H1 (cell line): ENCODE results near the gene ZDHHC19. TPM values are rescaled to one million over a fixed set of nuclear protein-coding genes. Genes with fewer than 3 reads are reported as not detected.
"Not testable (repeated sequence)": the region's sequence is repeated elsewhere in the genome, so short reads cannot be mapped to it uniquely, and the experiment has no call there.

ENCODE experiments used
- CTCF ChIA-PET: fragments of 300-600 bp; sonication (Branson Sonifier 250); formaldehyde crosslinking; loops from one replicate; lab custom pipeline; 2021; ENCODE audit not compliant: partially characterized antibody; lab: Charles Lee
- POLR2A ChIA-PET: fragments of 300-600 bp; sonication (Branson Sonifier 250); formaldehyde crosslinking; loops from one replicate; lab custom pipeline; 2021; ENCODE audit warnings: inconsistent platforms; ENCODE audit not compliant: partially characterized antibody; lab: Charles Lee
- DNase-seq, 2 experiments: peaks; one replicate each; pipeline versions ENCODE4 v3.0.0 to v3.0.0-alpha.2; 2010 to 2022; ENCODE audit warnings: low spot score in 2 of 2, low read depth in 1 of 2, mixed read lengths in 1 of 2
- FAIRE-seq: peaks from 2 replicates; lab custom pipeline; 2011; peaks lifted over from hg19 to GRCh38; lab: Jason Lieb, UNC
- H2AFZ ChIP-seq: 2 replicates; pipeline ENCODE4 v1.8.1; 2012; ENCODE audit warnings: low read length, inconsistent platforms
- H2AK5ac ChIP-seq: 2 replicates; pipeline ENCODE4 v1.6.1; 2013; ENCODE audit warnings: low read depth, low read length
- H2BK120ac ChIP-seq: replicated peaks from 2 replicates; pipeline ENCODE3; 2013; ENCODE audit warnings: low read depth, low read length, inconsistent platforms
- H2BK12ac ChIP-seq: 2 replicates; pipeline ENCODE4 v1.6.1; 2013; ENCODE audit warnings: low read depth, low read length
- H2BK15ac ChIP-seq: 2 replicates; pipeline ENCODE4 v1.6.1; 2013; ENCODE audit warnings: low read length
- H2BK20ac ChIP-seq: 2 replicates; pipeline ENCODE4 v1.6.1; 2013; ENCODE audit warnings: low read length
- H2BK5ac ChIP-seq: 2 replicates; pipeline ENCODE4 v1.6.1; 2013; ENCODE audit warnings: low read depth, low read length
- H3K14ac ChIP-seq: 2 replicates; pipeline ENCODE4 v1.6.1; 2013; ENCODE audit warnings: inconsistent platforms; ENCODE audit not compliant: insufficient read length
- H3K18ac ChIP-seq: 2 replicates; pipeline ENCODE4 v1.6.1; 2013; ENCODE audit warnings: low read length; ENCODE audit errors: extremely low read depth
- H3K23ac ChIP-seq: 2 replicates; pipeline ENCODE4 v1.6.1; 2013; ENCODE audit warnings: inconsistent platforms; ENCODE audit not compliant: insufficient read length
- H3K23me2 ChIP-seq: 2 replicates; pipeline ENCODE4 v1.6.1; 2013; ENCODE audit warnings: low read depth, low read length
- H3K27ac ChIP-seq: 2 replicates; pipeline ENCODE4 v1.6.1; 2011; ENCODE audit warnings: low read depth, low read length, inconsistent platforms
- H3K27me3 ChIP-seq, 4 experiments: replicated peaks in 1 of 4; 1 replicate in 1 of 4; 2 replicates in 3 of 4; pipeline versions ENCODE4 v1.6.1 to v1.8.1; 2011 to 2013; ENCODE audit warnings: low read length in 3 of 4, mild to moderate bottlenecking in 3 of 4, inconsistent platforms in 2 of 4, mixed read lengths in 2 of 4, moderate library complexity in 1 of 4; ENCODE audit not compliant: control insufficient read depth in 3 of 4, insufficient read depth in 3 of 4; ENCODE audit errors: extremely low read depth in 1 of 4
- H3K36me3 ChIP-seq, 4 experiments: 2 replicates each; pipeline versions ENCODE4 v1.6.1 to v1.8.1; 2011 to 2013; ENCODE audit warnings: mild to moderate bottlenecking in 4 of 4, low read length in 3 of 4, moderate library complexity in 2 of 4, control low read depth in 1 of 4, inconsistent platforms in 1 of 4; ENCODE audit not compliant: insufficient read depth in 4 of 4, control insufficient read depth in 2 of 4
- H3K4ac ChIP-seq: replicated peaks from 2 replicates; pipeline ENCODE3; 2013; ENCODE audit warnings: low read length, low read depth, mixed read lengths, inconsistent platforms; ENCODE audit not compliant: insufficient read length
- H3K4me1 ChIP-seq, 4 experiments: replicated peaks in 1 of 4; 1 replicate in 1 of 4; 2 replicates in 3 of 4; pipeline versions ENCODE4 v1.6.1 to v1.8.1; 2011 to 2013; ENCODE audit warnings: low read length in 3 of 4, inconsistent platforms in 2 of 4, mixed read lengths in 1 of 4; ENCODE audit not compliant: insufficient read depth in 4 of 4, control insufficient read depth in 3 of 4
- H3K4me2 ChIP-seq, 2 experiments: 2 replicates each; pipeline versions ENCODE4 v1.6.1 to v1.8.1; 2011 to 2013; ENCODE audit warnings: low read depth in 2 of 2, low read length in 2 of 2, control low read depth in 1 of 2, inconsistent platforms in 1 of 2, mild to moderate bottlenecking in 1 of 2; ENCODE audit not compliant: insufficient read depth in 1 of 2
- H3K4me3 ChIP-seq, 4 experiments: fragments of 200-600, 300-600 bp in 1 of 4; sonication (generic), shearing (Covaris generic), sonication (Bioruptor Twin) in 1 of 4; 2 replicates each; pipeline versions ENCODE4 v1.5.1 to v1.8.1; 2011 to 2016; ENCODE audit warnings: low read length in 4 of 4, low read depth in 3 of 4, control low read depth in 2 of 4, inconsistent platforms in 2 of 4, mild to moderate bottlenecking in 2 of 4, mixed read lengths in 1 of 4, moderate library complexity in 1 of 4; ENCODE audit not compliant: insufficient read depth in 2 of 4; ENCODE audit errors: extremely low read depth in 1 of 4
- H3K56ac ChIP-seq: replicated peaks from 2 replicates; pipeline ENCODE3; 2013; ENCODE audit warnings: low read depth, mild to moderate bottlenecking, mixed read lengths, low read length, inconsistent platforms; ENCODE audit not compliant: insufficient read length
- H3K79me1 ChIP-seq: 2 replicates; pipeline ENCODE4 v1.6.1; 2013; ENCODE audit warnings: low read depth, low read length, control low read depth
- H3K79me2 ChIP-seq, 2 experiments: 2 replicates each; pipeline versions ENCODE4 v1.6.1 to v1.8.1; 2012 to 2013; ENCODE audit warnings: low read length in 2 of 2, mild to moderate bottlenecking in 2 of 2, inconsistent platforms in 1 of 2; ENCODE audit not compliant: insufficient read depth in 2 of 2, control insufficient read depth in 1 of 2
- H3K9ac ChIP-seq, 4 experiments: replicated peaks in 1 of 4; 1 replicate in 1 of 4; 2 replicates in 3 of 4; pipeline versions ENCODE4 v1.6.1 to v1.8.1; 2011 to 2013; ENCODE audit warnings: low read depth in 3 of 4, low read length in 3 of 4, control low read depth in 2 of 4, mild to moderate bottlenecking in 2 of 4, moderate library complexity in 2 of 4, inconsistent platforms in 1 of 4; ENCODE audit errors: extremely low read depth in 1 of 4
- H3K9me3 ChIP-seq, 2 experiments: 2 replicates each; pipeline versions ENCODE4 v1.6.1 to v1.8.1; 2012 to 2013; ENCODE audit warnings: mild to moderate bottlenecking in 2 of 2, moderate library complexity in 2 of 2, control low read depth in 1 of 2, inconsistent platforms in 1 of 2, low read depth in 1 of 2, low read length in 1 of 2, mixed read lengths in 1 of 2; ENCODE audit not compliant: insufficient read depth in 2 of 2
- H4K20me1 ChIP-seq, 2 experiments: replicated peaks in 1 of 2; 2 replicates each; pipeline versions ENCODE3 to v1.8.1; 2011 to 2013; ENCODE audit warnings: inconsistent platforms in 2 of 2, low read length in 2 of 2, mild to moderate bottlenecking in 1 of 2; ENCODE audit not compliant: insufficient read depth in 2 of 2, control insufficient read depth in 1 of 2
- H4K5ac ChIP-seq: 2 replicates; pipeline ENCODE4 v1.6.1; 2013; ENCODE audit warnings: low read length, low read depth, mixed read lengths, inconsistent platforms; ENCODE audit not compliant: insufficient read length
- H4K8ac ChIP-seq: 2 replicates; pipeline ENCODE4 v1.8.0; 2013; ENCODE audit warnings: mild to moderate bottlenecking, moderate library complexity, low read length, inconsistent platforms; ENCODE audit not compliant: insufficient read depth; ENCODE audit errors: extremely low read depth
- H4K91ac ChIP-seq: replicated peaks from 2 replicates; pipeline ENCODE3; 2013; ENCODE audit warnings: low read length, mixed read lengths, inconsistent platforms; ENCODE audit not compliant: insufficient read length
- WGBS, 2 experiments: shearing (Covaris generic) in 1 of 2; methylation state at CpG; one replicate each; pipeline versions ENCODE4 v1.1.6 to v1.1.7; 2013 to 2015; ENCODE audit warnings: low lambda C conversion rate in 2 of 2, mixed read lengths in 2 of 2, inconsistent platforms in 1 of 2, low coverage in 1 of 2, missing lambda C conversion rate in 1 of 2; ENCODE audit not compliant: insufficient replicate concordance in 2 of 2, insufficient coverage in 1 of 2, insufficient read length in 1 of 2; ENCODE audit errors: extremely low coverage in 1 of 2, missing lambda C conversion rate in 1 of 2; 5-methylcytosine and 5-hydroxymethylcytosine counted together
- polyA plus RNA-seq, 7 experiments: library from polyadenylated mRNA; depleted of rRNA in 3 of 7; stranded (reverse) in 5 of 7; unstranded in 2 of 7; fragments of >200 nt in 5 of 7; fragments of 200-250 nt in 2 of 7; gene quantifications; 1 replicate in 5 of 7; 2 replicates in 1 of 7; 4 replicates in 1 of 7; pipeline versions ENCODE4 v1.2.1 to v1.2.3, GENCODE V29; 2011 to 2013; ENCODE audit warnings: missing spikeins in 2 of 7, mixed read lengths in 2 of 7
- total RNA-seq: library from RNA; stranded (reverse); fragmentation: NEBNext Ultra II Directional; extraction: Animal tissue kit (Norgen Biotek cat#: 25700); gene quantifications from 2 replicates; pipeline ENCODE4 v1.2.1, GENCODE V29; 2021

ZDHHC19 gene
- total and polyA plus RNA-seq, 2 of the 8 experiments (the other 6 are each of a cell fraction or from before 2014, with no cell fraction given): 2.5 to 4.1 TPM

DNA sequence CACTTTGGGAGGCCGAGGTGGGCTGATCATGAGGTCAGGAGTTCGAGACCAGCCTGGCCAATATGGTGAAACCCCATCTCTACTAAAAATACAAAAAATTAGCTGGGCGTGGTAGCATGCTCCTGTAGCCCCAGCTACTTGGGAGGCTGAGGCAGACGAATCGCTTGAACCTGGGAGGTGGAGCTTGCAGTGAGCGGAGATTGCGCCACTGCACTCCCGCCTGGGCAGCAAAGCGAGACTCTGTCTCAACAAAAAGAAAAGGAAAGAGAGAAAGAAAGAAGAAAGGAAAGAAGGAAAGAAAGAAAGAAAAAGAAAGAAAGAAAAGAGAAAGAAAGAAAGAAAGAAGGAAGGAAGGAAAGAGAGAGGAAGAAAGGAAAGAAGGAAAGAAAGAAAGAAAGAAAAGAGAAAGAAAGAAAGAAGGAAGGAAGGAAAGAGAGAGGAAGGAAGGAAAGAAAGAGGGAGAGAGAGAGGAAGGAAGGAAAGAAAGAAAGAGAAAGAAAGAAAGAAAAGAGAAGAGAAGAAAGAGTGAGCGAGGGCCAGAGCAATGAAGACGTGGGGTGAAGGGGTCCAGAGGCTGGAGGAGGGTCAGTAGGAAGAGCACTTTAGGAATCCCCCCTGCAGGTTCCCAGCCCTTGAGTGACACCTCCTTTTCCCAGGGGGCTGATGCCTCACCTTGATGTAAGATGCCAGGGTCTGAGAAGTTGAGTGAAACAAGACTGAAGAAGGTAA lies 1.1 kb downstream of the ZDHHC19 start:
- not testable (repeated sequence) for DNase-seq, H2AK5ac ChIP-seq, H4K8ac ChIP-seq, H3K9ac ChIP-seq, H2AFZ ChIP-seq, H3K23me2 ChIP-seq, H2BK120ac ChIP-seq, H3K36me3 ChIP-seq, H4K20me1 ChIP-seq, H2BK15ac ChIP-seq, H4K5ac ChIP-seq, H2BK5ac ChIP-seq, H4K91ac ChIP-seq, H3K23ac ChIP-seq, FAIRE-seq, H3K56ac ChIP-seq, H3K79me2 ChIP-seq, H3K4ac ChIP-seq, H3K14ac ChIP-seq, H2BK12ac ChIP-seq, H3K4me2 ChIP-seq, H2BK20ac ChIP-seq, H3K4me3 ChIP-seq, H3K9me3 ChIP-seq, H3K79me1 ChIP-seq, H3K18ac ChIP-seq, H3K27ac ChIP-seq
- peaks cover 0 to 11% (median 8%) of the 10 kb centered on the region in 4 experiments; a peak in 5 of 7 replicates for H3K27me3 ChIP-seq
- POLR2A ChIA-PET: interaction anchor here (1.7 kb wide), 1 partner anchor 10 kb away, joined by 4 read pairs; no protein-coding TSS in a partner anchor
- CTCF ChIA-PET: interaction anchor here (0.5 to 1.0 kb wide), 3 partner anchors 18 to 475 kb away, joined by 3 read pairs; no protein-coding TSS in a partner anchor
- H3K4me1 ChIP-seq: peaks cover 0 to 13% (median 6%) of the 10 kb centered on the region in 4 experiments; a peak in 5 of 7 replicates
- 80% methylated on average over 9 of the region's 11 CpGs; no CpG with 5 or more reads in 1 of the 2 experiments for WGBS, 2 experiments
